Activated CD4-positive, alpha-beta T cell treated with anti-CD3 and anti-CD28 coated beads for 4 hours (primary cell): ENCODE results near the gene DPP8.
A peak's percentile ranks its signal among the peaks of the same experiment; 100 is the strongest.
"Not testable (repeated sequence)": the region's sequence is repeated elsewhere in the genome, so short reads cannot be mapped to it uniquely, and the experiment has no call there.

ENCODE experiments used
- DNase-seq, 2 donors: peaks; one replicate each; pipeline ENCODE4 v3.0.0-alpha.2; 2020

DPP8 gene

DNA sequence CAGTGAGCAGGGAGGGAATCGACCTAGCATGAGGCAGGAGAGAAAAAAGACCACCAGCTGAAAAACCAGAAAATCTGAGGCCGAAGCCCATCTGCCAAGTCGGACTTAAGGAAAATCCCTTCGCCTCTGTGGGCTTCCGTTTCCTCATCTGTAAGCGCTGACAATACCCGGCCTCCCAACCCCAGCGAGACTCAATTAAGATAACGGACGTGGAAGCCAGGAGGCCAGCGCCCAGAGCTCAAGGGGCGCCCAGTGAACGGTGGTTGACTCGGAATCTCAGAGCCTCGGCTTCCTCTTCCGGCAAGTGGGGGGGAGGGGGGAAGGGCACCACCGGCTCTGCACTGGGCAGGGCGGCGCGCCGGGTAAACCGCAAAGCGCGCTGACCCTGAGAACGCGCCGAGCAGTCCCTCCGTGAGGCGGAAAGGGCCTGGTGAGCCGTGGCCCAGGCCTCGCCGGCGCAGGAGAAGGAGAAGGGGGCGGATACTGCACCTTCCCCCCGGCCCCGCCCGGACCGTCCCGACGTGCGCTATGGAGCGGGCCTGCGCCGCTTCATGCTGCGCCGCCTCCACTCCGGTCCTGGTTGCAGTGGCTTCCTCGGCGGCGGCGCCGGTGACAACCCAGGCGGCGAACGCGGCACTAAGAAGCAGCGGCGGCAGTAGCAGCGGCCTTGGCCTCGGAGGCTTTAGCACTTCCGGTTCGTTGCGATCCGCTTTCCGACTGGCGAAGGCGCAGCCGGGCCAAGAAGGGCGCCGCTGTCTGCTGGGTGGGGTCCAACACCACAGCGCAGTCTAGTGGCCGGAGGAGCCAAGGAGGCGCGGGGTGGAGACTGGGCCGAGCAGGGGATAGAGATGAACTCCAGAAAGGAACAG is at the start of gene DPP8:
DPP8 (minus strand) TSS at position 693 of the 869 bp plus-strand sequence. CDS start 5,136 bp downstream, outside the sequence.
- DNase-seq = peak; percentile 90 to 94

DNA sequence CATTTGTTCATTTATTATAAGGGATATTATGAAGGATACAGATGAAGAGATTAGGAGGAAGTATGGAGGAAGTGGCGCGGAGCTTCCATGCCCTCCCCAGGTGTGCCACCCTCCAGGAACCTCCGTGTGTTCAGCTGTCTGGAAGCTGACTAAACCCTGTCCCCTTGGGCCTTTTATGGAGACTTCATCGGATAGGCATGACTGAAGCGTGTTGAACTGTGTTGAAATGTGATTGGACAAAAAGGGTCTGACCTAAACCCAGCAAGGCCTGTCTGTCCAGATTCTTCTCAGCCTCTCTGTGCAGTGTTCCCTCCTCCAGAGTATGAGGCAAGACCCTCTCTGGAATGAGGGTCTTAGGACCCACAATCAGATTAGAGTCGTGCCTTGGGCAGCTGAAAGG is 44.4 kb upstream of the DPP8 start:
- DNase-seq = no peak

DNA sequence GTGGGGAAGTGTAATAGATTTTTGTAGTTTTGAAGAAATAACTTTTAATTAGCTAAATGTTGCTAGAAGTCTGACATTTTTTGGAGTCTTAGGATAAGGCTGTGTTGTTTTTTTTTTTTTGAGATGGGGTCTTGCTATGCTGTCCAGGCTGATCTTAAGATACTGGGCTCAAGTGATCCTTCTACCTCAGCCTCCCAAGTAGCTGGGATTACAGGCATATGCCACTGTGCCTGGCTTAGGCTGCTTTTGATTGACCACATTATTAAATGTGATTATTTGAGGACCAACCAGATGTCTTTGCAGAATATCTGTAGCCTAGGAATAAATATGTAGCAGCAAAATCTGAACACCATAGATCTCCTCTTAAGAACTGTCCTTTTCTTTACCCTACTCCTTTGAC is 42.5 kb upstream of the DPP8 start:
- DNase-seq = no peak

DNA sequence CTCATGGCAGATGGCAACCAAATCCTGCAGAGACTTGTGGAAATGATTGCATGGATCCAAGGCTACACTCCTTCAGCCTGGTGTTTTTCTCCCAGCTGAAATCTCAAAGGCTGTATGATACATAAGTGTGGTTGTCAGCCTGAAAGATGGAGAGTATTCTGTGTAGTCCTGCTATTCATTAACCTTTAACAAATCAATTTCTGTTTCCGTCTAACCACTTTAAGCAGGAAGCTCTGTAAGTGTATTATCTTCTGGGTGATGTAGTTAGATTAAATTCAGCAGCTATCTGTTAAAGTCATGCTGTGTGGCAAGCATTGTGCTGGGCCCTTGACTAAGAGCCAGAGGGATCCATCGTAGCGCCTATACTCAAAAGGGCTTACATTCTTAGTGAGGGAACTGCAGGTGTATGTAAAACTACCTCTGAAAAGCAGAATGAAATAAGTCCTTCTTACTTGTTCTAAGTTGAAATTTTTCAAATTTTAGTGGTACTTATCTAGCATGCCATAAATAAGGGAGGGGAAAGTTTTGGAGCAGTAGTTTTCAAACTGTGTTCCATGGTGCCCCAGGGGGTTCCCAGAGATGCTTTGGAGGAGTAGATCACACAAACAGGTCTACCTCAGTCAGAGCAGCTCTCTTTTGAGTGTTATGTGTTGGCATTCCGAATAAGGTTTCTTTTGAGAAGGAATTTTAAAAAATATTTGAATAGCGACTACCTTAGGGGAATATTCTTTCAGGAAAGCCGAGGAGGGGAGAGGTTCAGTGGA is 41.7 kb upstream of the DPP8 start:
- no peak for DNase-seq

DNA sequence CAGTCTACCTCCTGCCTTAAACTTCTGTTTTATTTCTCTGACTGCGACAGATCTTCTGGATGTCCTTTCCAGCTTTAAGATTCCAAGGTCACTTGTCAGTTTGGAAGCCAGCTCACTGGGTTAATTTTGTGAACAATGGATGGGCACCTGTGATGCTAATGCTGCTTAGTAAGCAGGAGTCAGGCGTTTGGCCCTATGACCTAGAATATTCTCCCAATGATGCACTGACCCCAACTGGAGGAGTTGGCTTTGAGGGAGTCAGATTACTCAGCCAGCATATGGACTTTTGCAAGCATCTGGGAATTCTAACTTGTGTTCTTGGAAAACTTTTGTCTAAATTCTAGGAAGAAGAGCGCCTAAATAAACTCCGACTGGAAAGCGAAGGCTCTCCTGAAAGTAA is 40.8 kb upstream of the DPP8 start:
- DNase-seq = no peak

DNA sequence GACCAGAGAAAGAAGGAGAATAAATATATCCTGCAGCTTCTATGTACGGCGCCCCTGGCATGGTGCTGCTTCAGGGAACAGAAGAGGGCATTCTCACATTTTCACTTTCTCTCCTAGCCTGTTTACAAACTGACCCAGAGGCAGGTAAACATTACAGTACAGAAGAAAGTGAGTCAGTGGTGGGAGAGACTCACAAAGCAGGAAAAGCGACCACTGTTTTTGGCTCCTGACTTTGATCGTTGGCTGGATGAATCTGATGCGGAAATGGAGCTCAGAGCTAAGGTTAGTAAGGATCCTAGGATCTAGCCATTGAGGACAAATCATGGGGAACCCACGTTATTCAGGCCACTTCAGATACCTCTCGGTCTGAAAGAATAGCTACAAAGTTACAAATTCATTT is 39.1 kb upstream of the DPP8 start:
- DNase-seq = no peak

DNA sequence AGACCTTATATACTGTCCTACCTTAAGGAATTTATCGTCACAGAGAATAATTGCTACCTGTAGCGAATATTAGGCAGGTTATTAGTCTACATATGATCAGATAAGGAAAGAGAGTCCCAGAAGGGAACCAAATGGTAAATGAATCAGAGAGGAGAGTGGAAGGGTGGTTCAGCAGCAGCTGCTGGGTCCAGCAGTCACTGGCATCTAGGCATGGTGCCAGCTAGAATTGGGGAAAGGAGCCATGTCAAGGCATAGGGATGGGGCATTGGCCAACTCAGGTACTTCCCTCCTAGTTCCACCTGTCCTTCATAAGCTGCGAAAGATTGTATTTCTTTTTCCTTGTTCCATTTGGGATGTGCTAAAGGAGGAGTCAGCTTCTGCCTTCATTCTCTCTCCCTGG is 36.2 kb upstream of the DPP8 start:
- no peak for DNase-seq

DNA sequence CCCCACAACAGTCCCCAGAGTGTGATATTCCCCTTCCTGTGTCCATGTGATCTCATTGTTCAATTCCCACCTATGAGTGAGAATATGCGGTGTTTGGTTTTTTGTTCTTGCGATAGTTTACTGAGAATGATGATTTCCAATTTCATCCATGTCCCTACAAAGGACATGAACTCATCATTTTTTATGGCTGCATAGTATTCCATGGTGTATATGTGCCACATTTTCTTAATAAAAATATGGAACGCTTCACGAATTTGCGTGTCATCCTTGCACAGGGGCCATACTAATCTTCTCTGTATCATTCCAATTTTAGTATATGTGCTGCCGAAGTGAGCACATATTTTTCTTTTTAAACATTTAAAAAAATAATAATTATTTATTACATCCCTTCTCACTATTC is 35.4 kb upstream of the DPP8 start:
- DNase-seq = not testable (repeated sequence)

DNA sequence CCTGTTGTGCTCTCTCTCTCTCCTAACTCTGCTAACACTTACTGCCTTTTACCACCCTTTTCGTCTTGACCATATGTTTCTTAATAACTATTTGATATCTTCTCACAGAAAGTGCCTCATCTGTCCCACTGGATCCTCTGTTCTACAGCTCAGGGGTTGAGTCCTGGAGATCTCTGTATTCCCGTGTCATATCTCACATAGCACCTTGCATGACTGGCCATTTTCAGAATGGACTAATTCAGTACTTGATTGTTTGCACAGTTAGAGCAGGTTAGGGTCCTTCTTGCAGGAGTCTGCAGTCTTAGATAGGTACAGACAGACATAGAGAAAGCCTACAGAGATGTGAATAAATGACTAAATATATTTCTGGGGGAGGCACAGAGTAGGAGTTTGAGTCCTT is 33.7 kb upstream of the DPP8 start:
- no peak for DNase-seq

DNA sequence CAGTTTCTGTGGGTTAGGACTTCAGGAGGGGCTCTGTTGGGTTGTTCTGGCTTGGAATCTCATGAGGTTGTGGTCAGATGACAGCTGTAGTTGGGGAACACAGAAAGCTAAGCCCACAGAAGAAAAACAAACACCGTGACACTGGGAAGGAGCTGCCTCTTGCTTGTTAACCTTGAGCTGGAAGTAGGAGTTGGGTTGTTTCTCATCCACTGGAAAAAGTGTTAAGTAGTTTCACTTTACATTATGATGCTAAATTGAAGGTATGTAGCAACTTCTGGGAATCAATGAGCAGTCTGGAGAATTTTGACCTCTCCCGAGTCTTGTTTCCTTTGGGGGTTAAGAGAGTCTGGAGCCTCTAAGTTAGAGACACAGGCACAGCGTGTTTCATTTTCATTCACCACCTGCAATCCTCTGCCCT is 33.2 kb upstream of the DPP8 start:
- DNase-seq = no peak

DNA sequence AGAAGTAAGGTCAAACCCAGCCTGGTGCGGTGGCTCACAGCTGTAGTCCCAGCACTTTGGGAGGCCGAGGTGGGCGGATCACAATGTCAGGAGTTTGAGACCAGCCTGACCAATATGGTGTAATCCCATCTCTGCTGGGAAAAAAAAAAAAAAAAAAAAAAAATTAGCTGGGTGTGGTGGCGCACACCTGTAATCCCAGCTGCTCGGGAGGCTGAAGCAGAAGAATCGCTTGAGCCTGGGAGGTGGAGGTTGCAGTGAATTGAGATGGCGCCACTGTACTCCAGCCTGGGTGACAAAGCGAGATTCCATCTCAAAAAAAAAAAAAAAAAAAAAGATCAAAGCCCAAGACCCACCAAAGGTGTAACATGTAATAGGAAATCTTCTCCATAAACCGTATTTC is 31.8 kb upstream of the DPP8 start:
- DNase-seq = not testable (repeated sequence)

DNA sequence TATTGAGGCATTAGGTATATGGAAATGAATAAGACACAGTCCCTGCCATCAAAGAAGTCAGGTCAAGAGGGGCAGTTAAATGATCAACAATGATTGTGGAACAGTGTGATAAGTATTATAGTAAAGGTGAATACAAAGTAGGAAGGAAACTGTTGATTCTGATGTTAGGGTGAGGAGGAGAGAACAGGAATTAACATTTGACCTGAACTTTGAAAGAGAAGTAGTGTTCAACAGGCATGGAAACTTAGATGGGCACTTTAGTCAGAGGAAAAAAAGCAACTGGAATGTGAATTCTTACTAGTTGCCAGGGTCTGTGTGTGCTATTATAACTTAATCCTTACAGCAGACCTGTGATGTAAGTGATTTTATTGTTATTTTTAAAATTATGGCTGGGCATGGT is 30.4 kb upstream of the DPP8 start:
- no peak for DNase-seq

DNA sequence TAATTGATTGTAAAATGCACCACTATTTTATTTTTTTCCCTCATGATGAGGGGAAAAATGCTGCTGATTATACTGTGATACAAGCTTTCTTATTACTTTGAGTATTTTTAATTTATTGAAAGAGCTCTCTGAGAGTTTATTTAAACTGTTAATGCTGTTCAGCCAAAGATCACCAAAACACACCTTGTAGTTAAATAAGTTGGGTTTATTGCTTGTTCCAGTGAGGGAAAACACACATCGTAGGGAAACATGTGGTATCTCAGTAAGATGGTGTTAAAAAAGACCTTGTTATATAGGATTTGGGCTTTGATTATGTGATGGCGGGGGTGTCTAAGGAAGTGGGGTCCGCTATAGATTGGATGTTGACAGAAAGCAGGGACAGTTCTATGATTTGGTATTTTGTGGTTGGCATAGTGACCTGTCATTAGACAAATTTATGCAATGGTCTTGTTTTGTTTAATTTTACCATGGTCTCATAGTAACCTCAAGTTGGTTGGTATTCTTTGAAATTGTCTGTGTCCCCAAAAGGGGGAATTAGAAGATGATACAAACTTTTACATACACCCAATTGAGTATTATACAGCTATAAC is 23.8 kb upstream of the DPP8 start:
- DNase-seq = no peak

DNA sequence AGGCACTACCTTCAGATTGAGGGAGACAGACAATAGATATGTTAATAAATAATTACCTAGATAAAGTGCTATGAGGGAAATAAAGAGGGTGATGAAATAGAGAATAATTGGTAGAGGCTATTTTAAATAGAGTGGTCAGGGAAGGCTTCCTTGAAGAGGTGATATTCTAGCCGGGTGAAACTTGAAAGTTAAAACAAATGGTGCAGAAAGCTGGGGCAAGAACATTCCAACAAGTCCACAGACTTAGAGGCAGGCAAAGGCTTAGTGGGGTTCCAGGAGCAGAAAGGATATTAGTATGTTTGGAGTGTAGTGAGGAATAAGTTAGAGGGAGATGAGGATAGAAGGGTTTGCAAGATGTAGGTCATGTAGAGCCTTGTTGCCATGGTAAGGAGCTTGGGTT is 22.8 kb upstream of the DPP8 start:
- no peak for DNase-seq

DNA sequence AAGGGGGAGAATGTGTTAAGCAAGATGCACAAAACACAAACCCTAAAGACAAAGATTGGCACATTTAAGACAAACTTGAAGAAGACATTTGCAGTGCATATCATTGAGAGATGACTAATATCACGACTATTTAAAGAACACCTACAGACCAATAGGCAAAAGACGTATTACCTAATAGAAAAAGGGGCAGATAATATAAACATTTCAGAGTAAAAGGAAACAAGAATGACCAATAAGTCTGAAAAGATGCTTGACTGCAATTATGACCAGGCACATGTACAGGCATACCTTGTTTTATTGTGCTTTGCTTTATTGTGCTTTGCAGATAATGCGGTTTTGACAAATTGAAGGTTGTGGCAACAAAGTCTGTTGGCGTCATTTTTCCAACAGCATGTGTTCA is 17.7 kb upstream of the DPP8 start:
- no peak for DNase-seq

DNA sequence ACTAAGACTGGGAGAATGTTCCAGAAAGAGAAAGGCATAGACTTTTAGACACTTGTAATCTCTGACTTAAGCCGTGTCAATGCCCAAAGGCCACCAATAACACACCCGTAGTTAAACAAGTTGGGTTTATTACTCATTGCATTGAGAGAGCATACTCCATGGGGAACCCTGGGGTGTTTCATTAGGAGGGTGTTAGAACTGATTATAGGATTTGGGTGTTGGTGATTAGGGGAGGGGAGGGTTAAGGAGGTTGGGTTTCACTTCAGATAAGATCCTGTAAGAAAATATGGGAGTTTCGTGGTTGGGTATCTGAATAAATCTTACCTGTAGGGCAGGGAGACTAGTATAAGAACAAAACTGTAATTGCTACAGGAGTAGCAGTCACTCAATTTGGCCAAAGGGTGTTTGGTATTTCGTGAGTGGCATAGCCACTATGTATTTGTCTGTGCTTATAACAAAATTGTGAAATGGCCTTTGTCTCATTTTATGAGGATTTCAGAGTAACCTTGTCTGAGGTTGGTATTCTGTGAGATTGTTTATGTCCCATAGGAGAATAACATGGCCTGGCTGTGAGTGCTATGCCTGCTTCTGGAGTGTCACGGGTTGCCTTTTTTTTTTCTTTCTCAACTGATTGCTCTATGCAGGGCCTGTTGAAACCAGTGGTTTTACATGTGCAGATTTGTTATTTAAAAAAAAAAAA is 15.7 kb upstream of the DPP8 start:
- no peak for DNase-seq

DNA sequence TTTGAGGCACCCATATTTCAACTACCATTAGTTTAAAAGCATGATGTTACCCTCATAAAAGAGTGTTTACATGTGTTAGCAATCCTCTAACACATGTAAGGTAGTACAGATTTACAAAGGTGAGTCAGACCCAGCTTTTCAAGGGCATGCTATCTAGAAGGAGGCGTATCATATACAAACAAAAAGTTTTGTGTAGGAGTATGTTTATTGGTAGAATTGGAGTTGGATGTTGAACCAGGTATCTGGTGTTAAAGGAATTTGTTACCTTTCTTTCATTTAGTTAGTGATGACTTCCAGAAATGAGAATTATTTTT is 15.2 kb upstream of the DPP8 start:
- no peak for DNase-seq

DNA sequence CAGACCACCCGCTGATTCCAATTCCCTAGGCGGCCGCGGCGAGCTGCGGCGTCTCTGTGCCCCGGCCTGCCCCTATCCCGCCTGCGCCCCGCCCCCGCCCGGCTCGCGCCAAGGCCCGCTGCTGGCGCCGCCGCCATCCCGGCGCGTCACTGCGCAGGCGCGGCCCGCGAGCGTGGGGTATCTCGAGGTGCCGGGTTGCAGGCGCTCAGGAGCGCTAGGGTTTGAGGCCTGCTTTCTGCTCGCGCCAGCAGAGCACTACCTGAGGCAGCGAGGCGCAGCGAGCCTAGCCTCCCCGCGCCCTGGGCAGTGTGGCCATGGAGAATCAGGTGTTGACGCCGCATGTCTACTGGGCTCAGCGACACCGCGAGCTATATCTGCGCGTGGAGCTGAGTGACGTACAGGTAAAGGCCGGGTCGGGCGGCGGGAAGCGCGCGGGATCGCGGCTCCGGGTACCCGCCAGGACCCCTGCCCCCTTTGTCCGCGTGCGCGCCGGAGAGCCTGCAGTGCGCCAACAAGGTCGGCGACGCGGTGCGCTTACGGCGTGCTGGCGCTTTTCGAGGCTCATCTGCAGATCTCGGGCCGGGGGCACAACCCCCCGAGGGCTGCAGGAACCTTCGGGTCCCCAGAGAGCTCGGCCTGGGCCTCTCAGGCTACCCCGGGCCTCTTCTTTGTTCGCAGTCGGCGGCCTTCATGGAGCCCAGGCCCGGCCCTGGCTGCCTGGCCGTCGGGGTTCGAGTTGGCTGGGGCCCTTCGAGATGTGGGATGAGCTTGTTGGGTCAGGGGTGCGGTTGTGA is 13.0 kb upstream of the DPP8 start, which contains the start of gene HACD3:
HACD3 (plus strand) TSS at position 146 of the 794 bp plus-strand sequence; CDS start at position 315, 169 bp downstream.
- peak; percentile 89 to 90 for DNase-seq

DNA sequence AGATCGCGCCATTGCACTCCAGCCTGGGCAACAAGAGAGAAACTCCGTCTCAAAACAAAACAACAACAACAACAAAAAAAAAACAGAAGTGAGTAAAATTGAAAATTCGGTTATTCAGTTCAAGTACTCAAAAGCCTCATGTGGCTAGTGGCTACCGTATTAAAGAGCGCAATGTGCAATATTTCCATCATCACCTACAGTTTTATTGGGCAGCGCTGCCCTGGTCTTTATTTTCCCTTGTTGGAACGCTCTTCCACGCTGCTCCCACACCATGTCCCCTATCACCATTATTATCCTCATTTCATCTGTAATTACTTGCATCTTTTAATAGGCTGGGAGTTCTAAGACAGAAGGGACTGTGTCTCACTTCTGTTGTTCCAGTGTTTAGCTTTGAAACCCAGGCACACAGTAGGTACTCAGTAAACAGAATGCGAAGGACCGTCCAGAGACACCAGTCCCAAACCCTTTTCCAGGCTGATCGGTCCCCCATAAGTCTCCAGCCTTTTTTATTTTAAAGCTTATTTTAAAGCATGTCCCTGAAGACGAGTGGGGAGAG is 12.4 kb upstream of the DPP8 start:
- no peak for DNase-seq

DNA sequence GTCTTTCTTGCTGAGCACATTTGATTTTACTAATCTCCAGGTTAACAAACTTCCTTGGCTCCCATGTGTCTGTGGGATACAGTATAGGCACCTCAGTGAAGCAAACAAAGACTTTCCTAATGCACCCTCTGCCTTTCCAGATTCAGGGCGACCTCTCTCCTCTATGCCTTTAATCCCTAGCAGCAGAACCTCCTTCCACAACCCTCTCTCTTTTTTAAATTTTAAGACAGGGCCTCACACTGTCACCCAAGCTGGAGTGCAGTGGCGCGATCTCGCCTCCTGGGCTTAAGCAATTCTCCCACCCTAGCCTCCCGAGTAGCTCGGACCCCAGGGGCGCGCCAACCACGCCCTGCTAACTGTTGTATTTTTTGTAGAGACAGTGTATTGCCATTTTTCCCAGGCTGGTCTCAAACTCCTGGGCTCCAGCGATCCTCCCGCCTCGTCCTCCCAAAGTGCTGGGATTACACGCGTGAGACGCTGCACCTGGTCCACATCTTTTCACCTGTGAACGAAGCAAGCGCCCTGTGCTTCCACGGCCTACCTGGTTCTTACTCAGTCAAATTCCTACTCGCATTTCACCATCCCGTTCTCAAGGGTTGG is 11.1 kb upstream of the DPP8 start:
- no peak for DNase-seq

DNA sequence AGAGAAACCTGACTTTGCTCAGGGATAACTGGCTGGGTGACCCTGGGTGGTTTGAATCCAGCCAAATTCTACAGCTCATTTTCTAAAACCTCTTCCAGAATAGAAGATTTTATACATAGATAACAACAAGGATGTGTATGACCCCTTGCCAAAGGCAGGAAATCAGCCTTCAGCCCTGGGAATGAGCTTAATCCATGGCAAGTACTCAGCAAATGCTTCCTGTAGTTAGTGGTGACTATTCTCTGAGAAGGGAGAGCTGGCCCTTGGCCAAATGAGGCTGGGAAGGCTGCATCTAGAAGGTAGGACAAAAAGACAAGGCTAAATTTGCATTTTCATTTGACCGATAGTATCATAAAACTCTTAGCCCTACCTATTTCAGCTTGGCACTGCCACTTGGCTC is 8.1 kb upstream of the DPP8 start:
- no peak for DNase-seq

DNA sequence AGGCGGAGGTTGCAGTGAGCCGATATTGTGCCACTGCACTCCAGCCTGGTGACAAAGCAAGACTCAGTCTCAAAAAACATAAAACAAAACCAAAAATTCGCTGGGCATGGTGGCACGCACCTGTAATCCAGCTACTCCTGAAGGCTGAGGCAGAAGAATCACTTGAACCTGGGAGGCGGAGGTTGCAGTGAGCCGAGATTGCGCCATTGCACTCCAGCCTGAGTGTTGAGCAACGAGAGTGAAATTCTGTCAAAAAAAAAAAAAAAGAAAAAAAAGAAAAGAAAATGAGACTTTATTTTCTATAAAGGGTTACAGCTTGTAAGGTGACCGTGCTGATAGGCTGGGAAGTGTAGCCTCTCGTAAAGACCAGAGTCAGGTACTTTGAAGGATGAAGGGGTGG is 6.7 kb upstream of the DPP8 start:
- no peak for DNase-seq
